ENCODE results near the gene ABRAXAS1.

DNA sequence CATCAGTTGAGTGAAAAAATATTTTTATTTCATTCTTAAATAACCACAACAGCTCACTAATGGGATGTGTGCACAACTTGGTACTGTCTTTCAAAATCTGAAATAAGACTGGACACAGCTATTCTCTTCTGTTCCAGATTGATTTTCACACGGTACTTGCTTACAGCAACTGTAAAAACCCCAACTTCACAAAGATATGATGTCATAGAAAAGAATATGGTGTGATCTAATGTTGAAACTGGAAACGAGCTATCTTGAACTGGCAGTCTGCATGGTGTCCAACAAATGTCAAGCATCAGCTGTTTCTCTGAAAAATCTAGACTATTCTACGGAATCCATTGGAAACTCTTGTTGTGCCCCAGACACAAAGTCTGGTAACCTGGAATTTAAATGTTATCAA lies 44.0 kb downstream of the ABRAXAS1 start:
- TF ChIP-seq, protein P1, sequence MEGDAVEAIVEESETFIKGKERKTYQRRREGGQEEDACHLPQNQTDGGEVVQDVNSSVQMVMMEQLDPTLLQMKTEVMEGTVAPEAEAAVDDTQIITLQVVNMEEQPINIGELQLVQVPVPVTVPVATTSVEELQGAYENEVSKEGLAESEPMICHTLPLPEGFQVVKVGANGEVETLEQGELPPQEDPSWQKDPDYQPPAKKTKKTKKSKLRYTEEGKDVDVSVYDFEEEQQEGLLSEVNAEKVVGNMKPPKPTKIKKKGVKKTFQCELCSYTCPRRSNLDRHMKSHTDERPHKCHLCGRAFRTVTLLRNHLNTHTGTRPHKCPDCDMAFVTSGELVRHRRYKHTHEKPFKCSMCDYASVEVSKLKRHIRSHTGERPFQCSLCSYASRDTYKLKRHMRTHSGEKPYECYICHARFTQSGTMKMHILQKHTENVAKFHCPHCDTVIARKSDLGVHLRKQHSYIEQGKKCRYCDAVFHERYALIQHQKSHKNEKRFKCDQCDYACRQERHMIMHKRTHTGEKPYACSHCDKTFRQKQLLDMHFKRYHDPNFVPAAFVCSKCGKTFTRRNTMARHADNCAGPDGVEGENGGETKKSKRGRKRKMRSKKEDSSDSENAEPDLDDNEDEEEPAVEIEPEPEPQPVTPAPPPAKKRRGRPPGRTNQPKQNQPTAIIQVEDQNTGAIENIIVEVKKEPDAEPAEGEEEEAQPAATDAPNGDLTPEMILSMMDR (IDR thresholded peaks at IDR 0.05): no peak
- TF ChIP-seq POLR2A (IDR thresholded peaks at IDR 0.05): no peak

Data from body of pancreas (tissue), 4 donors.